NCI-H526 treated with DMSO at 0.1 percent for 48 hours (cell line): Measurements from ENCODE around the gene SCAPER.
"Not testable (repeated sequence)": the region's sequence is repeated elsewhere in the genome, so short reads cannot be mapped to it uniquely, and the experiment has no call there.

Experiments used
- DNase-seq: peaks from one replicate; lab custom pipeline; 2025; lab: John Stamatoyannopoulos, UW

SCAPER gene

GRCh38 chr15:76772776-76773175 lies 132.4 kb downstream of the SCAPER start:
- DNase-seq, result no peak

GRCh38 chr15:76764004-76764403 lies 141.1 kb downstream of the SCAPER start:
- DNase-seq, result no peak

GRCh38 chr15:76763554-76763953 lies 141.6 kb downstream of the SCAPER start:
- DNase-seq, result no peak

DNA sequence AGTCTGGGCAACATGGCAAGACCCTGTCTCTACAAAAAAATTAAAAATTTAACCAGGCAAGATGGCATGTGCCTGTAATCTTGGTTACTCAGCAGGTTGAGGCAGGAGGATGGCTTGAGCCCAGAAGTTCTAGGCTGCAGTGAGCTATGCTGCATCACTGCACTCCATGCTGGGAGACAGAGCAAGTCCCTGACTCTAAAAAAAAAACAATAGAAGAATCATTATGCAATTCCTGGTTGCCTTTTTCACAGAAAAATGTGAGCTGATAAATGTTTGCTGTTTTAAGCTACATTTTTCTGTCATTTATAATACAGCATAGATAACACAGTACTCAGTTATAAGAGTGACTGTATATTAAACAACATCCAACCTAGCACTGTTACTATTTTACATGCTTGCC lies 148.8 kb downstream of the SCAPER start:
- DNase-seq, result no peak

GRCh38 chr15:76753771-76754170 lies 151.4 kb downstream of the SCAPER start:
- DNase-seq, result no peak

DNA sequence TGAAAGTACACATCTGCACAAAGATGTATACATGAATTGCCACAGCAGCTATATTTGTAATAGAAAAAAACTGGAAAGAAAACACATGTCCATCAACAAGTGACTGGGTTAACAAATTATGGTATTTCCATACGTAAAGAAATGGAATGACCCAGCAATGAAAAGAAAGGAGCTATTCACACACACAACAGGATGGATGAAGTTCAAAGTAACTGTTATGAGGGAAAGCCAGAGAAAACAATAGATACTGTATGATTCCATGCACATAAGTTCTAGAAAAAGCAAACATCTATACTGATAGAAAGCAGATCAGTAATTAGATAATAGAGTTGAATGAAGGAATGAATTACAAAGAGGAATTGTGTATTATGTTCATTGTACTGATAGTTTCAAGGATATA lies 152.0 kb downstream of the SCAPER start:
- DNase-seq, result peak; percentile 15

GRCh38 chr15:76752549-76752948 lies 152.6 kb downstream of the SCAPER start:
- peak; percentile 10 for DNase-seq

DNA sequence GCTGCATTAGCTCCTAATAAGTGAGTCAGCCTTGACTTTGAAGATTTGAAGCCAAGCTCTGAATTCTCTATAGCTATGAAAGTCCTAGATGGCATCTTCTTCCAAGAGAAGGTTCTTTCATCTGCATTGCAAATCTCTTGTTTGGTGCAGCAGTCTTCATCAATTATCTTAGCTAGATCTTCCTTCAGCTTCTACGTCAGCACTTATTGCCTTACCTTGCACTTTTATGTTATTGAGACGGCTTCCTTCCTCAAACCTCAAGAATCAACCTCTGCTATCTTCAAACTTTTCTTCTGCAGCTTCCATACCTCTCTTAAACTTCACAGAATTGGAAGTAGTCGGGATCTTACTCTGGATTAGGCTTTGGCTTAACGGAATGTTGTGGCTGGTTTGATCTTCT lies 167.6 kb downstream of the SCAPER start:
- no peak for DNase-seq

- not testable (repeated sequence) for DNase-seq
Measured at GRCh38 chr15:76732321-76732720, 172.8 kb downstream of the SCAPER start.

GRCh38 chr15:76730262-76730661 lies 174.9 kb downstream of the SCAPER start:
- no peak for DNase-seq

GRCh38 chr15:76718863-76719262 lies 186.3 kb downstream of the SCAPER start:
- no peak for DNase-seq

DNA sequence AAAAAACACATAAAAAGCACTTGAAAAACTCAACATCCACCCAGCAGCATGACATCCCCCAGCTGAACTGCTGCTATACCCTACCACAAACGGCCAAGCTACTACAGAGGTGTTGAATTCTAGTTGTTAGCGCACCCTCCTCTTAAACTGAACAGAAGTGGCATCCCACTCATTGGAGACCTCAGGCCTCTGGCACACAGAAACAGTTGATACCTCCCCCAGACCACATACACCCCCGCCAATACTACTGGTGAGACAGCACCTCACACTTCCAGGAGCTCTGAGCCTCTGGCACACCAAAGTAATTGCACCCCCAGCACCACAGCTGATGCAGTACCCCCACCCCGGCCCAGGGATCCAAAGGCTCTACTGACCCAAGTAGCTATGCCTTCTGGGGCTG lies 190.2 kb downstream of the SCAPER start:
- DNase-seq, result no peak

DNA sequence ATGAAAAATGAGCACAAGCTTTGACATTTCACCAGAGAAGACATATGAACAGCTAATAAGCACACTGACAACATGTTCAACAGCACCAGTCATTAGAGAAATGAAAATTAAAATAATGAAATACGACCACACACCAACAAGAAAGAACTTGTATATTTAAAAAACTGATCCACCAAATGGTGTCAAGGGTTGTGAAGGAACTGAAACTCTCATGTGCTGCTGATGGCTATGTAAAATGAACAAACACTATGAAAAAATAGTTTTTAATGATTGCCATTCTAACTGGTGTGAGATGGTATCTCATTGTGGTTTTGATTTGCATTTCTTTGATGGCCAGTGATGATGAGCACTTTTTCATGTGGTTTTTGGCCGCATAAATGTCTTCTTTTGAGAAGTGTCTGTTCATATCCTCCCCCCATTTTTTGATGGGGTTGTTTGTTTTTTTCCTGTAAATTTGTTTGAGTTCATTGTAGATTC lies 193.8 kb downstream of the SCAPER start:
- peak; percentile 16 for DNase-seq

DNA sequence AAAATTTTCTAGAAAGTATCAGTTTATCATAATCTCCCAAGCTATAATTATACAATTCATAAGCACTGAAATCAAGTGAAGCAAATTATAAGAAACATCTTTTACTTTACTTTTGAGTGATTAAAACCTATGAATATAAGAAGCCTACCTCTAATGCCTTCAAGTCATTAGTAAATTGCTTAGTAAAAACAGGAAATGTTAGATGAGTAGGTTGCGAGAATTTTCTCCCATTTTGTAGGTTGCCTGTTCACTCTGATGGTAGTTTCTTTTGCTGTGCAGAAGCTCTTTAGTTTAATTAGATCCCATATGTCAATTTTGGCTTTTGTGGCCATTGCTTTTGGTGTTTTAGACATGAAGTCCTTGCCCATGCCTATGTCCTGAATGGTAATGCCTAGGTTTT lies 201.1 kb downstream of the SCAPER start:
- DNase-seq, result not testable (repeated sequence)

DNA sequence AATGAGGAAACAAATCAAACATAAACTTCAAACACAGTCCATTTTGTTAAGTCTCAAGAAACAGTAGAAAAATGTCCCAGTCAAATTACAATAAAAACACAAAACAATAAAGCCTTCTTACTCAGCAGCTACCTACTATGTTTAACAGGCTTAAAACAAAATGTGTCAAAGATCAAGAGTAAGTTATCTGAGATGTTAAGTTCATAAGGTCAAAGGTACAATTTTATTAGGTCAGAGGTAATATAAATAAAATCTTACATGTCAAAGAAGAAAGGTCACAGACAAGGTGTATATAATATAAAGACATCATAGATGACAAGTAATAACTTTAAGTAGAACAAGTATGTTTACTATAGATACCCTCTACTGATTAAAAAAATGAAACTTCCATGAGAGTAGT lies 208.3 kb downstream of the SCAPER start:
- DNase-seq, result no peak

DNA sequence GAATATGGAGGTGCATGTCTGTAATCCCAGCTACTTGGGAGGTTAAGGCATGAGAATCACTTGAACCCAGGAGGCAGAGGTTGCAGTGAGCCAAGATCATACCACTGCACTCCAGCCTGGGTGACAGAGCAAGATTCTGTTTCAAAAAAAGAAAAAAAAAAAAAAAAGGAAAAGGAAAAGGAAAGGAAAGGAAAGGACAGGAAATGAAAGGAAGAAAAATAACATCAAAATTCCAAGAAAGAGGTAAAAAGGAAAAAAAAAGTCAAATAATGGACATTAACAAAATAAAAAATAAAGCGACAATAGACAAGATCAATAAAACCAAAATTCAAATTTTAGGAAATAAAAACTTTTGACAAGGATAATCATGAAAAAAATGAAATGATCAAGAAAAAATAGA lies 212.6 kb downstream of the SCAPER start:
- not testable (repeated sequence) for DNase-seq

DNA sequence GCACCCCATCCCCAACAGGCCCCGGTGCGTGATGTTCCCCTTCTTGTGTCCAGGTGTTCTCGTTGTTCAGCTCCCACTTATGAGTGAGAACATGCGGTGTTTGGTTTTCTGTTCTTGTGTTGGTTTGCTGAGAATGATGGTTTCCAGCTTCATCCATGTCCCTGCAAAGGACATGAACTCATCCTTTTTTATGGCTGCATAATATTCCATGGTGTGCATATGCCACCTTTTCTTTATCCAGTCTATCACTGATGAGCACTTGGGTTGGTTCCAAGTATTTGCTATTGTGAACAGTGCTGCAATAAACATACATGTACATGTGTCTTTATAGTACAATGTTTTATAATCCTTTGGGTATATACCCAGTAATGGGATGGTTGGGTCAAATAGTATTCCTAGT lies 217.5 kb downstream of the SCAPER start:
- not testable (repeated sequence) for DNase-seq

- no peak for DNase-seq
Measured at GRCh38 chr15:76684002-76684401, 221.1 kb downstream of the SCAPER start.

DNA sequence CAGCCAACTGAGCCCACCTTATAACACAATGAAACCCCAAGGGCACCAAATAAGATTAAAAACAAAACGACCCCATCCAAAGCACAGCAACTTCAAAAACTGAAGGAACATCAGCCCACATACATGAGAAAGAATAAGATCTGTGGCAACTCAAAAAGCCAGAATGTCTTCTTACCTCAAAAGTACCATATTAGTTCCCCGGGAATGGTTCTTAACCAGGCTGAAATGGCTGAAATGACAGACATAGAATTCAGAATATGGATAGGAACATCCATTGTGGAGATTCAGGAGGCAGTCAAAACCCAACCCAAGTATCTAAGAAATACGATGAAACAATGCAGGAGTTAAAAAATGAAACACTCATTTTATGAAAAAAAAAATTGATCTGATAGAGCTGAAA lies 222.3 kb downstream of the SCAPER start:
- DNase-seq, result no peak

GRCh38 chr15:76682259-76682658 lies 222.9 kb downstream of the SCAPER start:
- DNase-seq, result no peak

DNA sequence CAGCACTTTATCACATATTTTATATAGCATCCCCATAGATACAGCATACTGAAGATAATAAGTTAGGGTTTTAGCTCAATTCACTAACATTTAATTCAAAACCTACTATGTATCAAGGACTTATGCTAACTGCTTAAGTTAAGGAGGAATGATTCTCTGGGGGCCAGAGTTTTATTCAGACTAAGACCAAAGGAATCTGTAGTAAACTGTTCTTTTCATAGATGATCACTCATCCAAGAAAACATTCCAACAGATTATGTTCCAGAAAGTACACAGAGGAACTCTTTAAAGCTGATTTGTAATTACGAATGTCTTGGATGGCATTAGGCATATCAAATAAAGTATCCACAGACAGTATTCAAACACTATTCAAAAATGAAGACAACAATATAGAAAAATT lies 226.4 kb downstream of the SCAPER start:
- DNase-seq, result no peak

GRCh38 chr15:76674883-76675282 lies 230.3 kb downstream of the SCAPER start:
- no peak for DNase-seq

DNA sequence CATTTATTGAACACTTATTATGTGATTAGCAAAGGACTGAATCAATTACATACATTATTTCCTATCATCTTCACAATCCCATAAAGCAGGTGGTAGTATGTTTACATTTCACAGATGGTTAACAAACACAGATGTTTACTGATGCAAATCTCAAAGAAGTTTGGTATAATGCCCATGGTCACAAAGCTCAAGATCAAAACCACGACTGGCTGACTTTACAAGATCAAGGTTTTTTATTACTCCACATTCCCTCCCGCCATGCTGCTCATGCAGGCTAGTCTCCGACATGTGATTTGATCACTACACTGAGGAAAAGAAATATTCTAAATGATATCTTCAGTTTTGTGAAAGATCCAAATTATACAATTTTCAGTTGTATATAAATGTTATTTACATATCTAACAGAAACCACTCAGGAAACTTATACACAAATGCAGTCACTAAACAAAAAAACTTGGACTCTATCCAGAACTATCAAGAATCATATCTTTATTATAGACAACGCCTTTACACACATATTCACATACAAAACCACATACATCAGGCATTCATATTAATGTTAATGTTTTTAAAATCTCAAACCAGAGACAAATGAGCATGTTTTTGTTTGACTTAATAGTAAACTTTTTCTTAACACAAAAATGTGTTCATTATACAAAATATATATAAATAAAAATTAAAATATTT lies 235.5 kb downstream of the SCAPER start:
- DNase-seq, result peak; percentile 1

- DNase-seq, result no peak
Measured at GRCh38 chr15:76668900-76669299, 236.2 kb downstream of the SCAPER start.
